HTERT RPE-1 (cell line): ENCODE measurements around the gene SEMA3E.

Experiments
- in situ Hi-C: fragments of 300-500 bp; cut with MboI; formaldehyde crosslinking; loops from 4 replicates; pipeline ENCODE4 v1.14.3; 2020; ENCODE audit warnings: low sequenced_read_pairs

Gene SEMA3E

DNA sequence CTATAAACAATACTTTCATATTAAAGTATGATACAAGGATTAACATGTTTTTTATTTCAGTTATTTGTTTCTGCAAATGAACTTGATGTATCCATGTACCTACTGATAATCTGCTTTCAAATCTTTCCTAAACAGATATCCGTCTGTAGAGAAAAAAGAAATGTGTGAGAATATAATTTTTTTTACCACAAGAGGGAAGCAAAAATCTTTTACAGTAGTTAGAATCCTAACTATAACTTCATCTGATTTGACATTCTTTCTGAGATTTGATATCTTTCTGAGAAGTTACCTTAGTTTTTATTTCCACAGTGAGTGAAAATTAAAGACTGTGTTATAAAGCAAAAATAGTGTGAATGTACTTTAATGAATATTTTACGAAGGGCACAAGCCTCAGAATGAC, 282.3 kb downstream of the SEMA3E start:
- in situ Hi-C loops, result no loop called here

DNA sequence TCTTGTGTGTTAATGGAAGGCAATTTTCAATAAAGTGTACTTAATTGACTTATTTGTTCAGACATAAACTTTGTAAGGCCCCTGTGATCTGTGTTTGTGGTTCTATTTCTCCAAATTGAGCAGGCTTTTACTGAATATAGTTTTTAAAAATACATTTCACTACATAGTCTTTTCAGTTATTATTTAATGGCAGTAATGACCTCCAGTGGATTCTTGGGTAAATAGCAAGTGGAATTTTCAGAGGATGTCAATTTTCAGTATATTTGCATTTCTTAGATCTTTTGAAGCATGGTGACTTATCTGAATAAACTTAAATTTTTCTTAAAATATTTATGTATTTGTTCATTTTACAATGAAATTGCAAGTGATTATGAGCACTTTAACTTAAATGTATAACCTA, 283.2 kb downstream of the SEMA3E start:
- in situ Hi-C loops, result no loop called here

DNA sequence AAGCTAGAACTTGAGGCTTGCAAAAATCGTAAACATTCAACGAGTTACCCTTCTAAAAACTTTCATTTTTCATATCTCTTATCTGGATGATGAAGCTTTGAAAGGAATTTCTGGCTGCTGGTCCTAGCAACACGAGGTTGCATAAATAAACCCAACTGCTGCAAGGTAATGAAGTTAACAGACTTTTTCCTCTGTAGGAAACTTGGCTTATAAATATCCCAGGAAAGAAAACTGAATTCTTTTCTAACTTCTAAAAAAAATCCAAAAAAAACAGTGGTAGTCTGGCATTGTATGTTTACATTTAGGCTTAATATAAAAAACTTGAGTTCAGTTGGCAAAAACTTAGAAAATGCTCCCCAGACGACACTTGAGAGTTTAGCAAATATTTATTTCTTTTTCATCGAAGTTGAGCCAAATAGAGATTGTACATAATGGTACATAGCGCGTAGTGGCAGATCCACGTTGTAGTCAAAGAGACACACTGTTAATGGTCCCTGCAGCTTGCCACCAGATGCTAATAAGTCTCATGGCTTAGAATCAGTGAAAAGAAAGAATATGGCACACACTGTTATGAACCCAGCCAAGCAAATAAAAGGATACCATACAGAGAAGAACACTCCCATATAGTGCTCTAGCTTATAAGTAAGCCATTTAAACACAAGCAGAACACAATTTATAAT, 285.9 kb downstream of the SEMA3E start:
- in situ Hi-C loops, result no loop called here

DNA sequence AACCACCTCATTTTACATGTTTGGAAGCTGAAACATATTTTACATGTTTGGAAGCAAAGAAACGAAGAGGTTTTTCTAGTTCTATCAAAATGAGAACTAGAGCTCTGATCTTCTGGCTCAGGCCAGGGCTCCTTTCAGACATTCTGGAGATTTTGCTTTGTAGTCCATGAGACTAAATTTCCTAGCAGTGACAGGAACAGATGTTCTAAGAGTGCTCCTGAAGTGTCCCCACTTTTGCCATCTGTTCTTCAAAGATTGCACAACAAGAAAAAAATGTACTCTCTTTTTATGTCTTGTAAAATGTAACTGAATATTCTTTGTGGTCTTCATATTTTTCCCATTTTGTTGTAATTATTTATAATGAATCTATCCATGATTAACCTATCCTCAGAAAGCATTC, 289.8 kb downstream of the SEMA3E start:
- in situ Hi-C loops, result no loop called here

DNA sequence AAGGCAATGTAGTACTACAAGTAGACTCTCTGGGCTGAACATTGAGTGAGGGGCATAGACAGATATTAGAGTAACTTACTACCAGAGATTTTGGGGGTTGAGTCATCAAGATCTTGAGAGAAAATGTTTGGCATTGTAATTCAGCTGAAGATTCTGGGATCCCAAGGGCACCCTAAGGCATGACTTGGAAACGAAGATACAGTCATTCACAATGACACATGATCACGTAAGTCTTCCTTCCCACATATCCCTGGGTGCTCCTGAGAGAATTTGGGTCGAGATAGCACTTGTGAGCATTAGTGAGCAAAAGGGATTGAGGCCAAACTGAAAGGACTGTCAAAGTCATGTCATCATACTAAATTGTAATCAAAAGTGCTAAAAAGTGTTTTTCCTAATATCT, 293.8 kb downstream of the SEMA3E start:
- in situ Hi-C loops, result no loop called here

DNA sequence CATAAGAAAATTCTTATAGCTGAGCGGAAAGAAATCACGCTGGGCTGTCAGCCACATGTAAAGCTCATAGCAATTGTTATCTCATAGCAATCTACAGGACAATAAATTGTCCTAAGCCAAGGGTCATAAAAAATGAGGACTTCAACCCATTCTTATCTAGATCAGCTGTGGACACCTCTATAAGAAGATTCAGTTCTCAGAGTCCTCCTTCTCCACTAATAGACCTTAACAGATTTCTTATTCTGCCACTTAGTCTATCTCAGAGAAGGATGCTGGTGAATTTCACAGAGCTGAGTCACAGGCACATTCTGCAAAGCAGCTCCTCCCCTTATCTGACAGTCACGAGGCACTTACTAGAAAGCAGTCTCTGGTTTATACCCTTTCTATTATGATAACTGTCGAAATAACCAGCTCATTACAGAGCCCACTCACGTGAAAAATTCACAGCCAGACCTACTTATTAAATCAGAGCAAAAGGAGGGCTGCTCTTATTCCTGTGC, 300.9 kb downstream of the SEMA3E start:
- in situ Hi-C loops, result no loop called here

DNA sequence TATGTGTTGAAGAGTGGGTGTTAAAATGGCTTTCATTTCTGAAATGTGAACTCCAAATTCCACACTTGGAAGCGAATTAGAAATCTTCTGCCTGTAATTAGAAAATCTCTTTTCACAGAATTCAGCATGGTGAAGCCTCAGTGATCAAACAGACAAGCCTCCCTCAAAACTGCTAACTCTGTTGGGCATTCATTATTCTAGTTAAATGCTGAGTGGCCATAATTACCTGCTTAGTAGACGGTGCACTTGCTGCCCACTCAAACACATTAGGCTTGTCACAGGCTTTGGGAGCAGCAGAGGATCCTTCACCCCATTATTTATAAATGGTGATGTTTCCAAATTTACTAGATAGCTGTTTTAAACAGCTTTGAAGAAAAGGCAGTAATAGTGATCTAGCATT, 309.0 kb downstream of the SEMA3E start:
- in situ Hi-C loops, result no loop called here

DNA sequence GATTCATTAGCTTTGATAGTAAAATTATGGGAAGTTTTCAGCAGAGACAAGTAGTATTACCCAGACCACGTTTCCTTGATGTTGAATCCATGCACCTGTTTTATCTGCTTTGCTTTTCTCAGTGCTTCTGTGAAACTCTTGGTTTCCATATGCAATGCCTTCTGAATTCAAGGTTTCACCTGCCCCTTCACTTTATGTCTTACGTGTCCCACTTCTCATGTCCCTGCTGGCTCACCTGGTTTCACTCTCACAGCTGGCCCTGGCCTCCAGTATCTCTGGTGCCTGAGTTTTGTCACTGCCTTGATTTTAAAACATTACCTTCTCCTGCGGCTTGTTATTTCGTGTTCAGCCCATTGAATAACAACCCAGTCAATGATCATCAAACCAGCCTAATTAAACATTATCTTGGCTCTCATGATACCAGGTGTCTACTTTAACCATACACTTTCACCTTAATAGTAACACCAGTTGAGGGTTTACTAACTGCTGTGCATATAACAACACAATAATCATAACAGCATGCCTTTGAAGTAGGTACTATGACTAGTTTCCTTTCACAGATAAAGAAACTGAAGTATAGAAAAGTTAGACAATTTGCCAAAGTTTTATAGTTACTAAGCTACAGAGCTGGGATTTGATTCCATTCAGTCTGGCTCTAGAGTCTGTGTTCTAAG, 310.5 kb downstream of the SEMA3E start:
- in situ Hi-C loops, result no loop called here

DNA sequence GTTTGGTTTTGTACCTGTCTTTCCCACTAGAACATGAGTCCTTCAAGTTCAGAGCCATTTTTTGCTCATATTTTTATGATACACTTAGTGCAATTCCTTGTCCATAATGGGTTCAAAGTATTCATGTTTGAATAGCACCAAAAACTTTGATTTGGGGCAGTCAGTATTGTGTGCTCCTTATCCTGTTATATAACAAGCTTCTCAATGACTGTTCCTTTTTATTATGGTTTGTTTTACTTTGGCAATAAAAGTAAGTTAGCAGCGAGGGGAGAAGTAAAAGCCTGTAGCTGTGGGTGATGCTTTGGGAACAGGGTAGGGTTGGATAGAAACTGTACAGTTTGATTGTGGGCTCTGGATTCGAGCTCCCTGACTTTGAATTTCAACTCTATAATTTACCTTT, 311.9 kb downstream of the SEMA3E start:
- in situ Hi-C loops, result no loop called here

DNA sequence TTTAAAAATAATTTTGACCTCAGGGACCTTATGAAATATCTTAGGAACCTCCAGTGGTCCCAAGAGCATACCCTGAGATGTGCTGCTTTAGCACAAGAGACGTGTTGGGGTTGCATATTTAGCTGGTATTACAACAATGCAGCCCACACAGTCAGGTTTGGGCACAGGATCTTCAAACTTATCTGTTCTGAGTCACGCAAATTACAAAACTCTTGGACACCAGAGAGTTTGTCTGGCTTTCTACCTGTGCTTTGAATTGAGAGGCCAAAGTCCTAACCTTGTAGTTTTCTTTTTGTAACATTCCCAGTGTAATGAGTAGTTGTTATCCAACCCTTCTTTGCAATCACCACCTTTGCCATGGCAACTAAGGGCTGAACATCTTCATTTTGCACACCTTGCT, 322.7 kb downstream of the SEMA3E start:
- in situ Hi-C loops, result no loop called here

DNA sequence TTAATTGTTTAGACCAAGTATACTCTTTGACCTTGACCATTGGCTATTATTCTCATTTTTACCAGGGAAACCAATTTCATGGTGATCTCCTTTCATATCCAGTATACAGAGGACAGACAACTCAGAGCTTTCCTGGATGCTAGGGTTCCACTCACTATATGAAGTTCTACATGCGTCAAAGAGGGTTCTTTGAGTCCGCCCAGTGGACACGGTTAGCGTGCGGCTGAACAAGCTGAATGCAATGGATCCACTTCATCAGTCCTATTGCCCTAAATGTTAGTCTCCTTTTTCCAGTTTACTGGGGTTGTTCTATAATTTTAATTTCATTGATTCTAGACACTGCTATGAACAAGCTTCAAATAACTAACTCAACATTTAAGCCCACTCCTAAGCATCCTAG, 323.9 kb downstream of the SEMA3E start:
- in situ Hi-C loops, result no loop called here

DNA sequence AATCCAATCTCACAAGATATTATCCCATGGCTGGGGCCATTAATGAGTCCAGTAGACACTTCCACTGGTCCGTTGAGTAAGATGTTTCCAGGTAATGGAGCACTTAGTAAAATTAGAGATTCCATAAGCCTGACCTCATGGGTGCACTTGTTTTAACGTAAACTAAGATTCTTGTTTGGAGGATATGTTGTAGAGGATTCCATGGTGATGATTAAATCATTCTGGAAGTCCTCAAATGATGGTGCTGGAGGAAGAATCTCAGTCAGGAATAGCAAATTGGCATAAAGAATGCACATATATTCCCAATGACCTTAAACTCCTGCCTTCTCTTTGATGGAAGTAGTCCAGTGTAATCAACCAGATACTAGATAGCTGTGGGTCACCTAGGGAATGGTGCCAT, 324.3 kb downstream of the SEMA3E start:
- in situ Hi-C loops, result no loop called here

DNA sequence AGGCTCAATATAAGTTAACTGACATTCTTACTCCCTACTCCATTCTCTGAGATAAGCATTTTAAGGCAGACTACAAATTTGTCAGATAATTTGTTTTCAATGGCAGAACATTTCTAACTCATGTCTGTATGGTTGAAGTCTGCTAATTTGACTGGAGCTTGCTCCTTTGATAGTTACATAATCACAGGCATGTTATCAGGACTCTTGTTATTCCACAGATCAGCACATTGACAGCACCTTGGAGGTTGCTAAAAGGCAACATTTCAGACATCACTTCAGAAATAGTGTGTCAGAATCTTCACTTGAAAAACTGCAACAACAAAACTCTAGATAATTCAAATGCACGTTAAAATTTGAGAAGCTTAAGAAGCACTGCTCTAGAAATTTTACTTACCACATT, 327.9 kb downstream of the SEMA3E start:
- in situ Hi-C loops, result no loop called here

DNA sequence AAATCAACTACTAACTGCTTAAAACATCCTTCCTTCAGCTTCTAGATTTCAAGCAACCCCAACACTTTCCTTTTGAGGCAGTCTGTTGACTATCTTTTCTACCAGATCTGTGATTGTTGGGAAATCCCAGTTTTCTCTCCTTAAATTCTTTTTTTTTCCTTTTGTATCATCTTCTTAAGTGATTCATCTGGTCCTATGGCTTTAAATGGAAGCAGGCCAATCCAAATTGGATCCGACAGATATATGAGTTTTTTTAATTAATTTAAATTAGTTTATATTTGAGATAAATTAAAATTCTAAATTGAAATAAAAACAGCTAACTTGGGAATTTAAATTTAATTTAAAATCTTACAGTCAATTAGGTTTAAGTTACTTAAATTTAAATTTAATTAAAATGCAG, 335.0 kb downstream of the SEMA3E start:
- in situ Hi-C loops, result no loop called here
